ENCODE data around the gene SFXN1.

DNA sequence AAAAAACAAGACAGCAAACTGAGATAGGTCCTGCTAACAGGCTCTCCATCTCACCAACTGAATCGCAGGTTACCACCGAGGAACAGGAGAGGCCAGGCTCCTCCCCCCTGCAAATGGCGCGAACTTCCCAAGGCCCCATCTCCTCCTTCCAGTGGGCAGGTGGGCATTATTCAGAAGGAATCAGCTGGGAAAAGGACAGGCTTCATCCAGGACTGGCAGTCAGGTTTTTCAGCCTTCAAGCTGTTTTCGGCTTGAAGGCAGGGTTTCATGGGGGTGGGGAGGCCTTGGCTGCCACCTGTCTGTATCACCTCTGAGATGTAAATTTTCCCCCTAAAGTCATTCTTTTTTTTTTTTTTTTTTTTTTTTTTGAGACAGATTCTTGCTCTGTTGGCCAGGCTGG lies 79.4 kb downstream of the SFXN1 start:
- TF ChIP-seq CTCF (conservative IDR thresholded peaks at IDR 0.05; ENCODE audit: low read length) (no peak), EZH2phosphoT487 (IDR thresholded peaks at IDR 0.05; ENCODE audit: borderline replicate concordance) (no peak)

All from Loucy (cell line).